NT2/D1 (cell line): ENCODE measurements around the gene LGI4.

Experiments used
- YY1 ChIP-seq: IDR thresholded peaks from 2 replicates; pipeline ENCODE4 v1.6.1; 2011; ENCODE audit not compliant: insufficient read length, insufficient read depth
- ZNF274 ChIP-seq: IDR thresholded peaks from 2 replicates; pipeline ENCODE4 v1.6.1; 2011; ENCODE audit warnings: mild to moderate bottlenecking, low read depth, low read length

- TF ChIP-seq YY1 (no peak), ZNF274 (no peak)
Measured at GRCh38 chr19:35108730-35109129, 26.1 kb downstream of the LGI4 start.
